Putamen (tissue), 1 donor: Measurements from ENCODE around the gene STX2.
"Not testable (repeated sequence)": the region's sequence is repeated elsewhere in the genome, so short reads cannot be mapped to it uniquely, and the experiment has no call there.

Experiments
- DNase-seq: peaks from one replicate; pipeline ENCODE4 v3.0.0-alpha.2; 2016; ENCODE audit warnings: low spot score

STX2 gene

GRCh38 chr12:130838951-130839769 is at the start of gene STX2:
Gene STX2, minus strand, starts transcription at chr12:130839250. Its CDS starts 151 bp downstream, at chr12:130839099.
- DNase-seq: peak; percentile 86

- DNase-seq: not testable (repeated sequence)
These were observed 48.1 kb upstream of the STX2 start for GRCh38 chr12:130887190-130887589.

- DNase-seq: no peak
These were observed 42.5 kb upstream of the STX2 start for GRCh38 chr12:130881548-130881947.

GRCh38 chr12:130881046-130881445 is 42.0 kb upstream of the STX2 start:
- no peak for DNase-seq

GRCh38 chr12:130880411-130880885 is 41.4 kb upstream of the STX2 start:
- DNase-seq: no peak

- DNase-seq: no peak
These were observed 40.8 kb upstream of the STX2 start for GRCh38 chr12:130879781-130880389.

- no peak for DNase-seq
These were observed 40.2 kb upstream of the STX2 start for GRCh38 chr12:130879212-130879686.

- DNase-seq: no peak
These were observed 39.4 kb upstream of the STX2 start for GRCh38 chr12:130878193-130879185.

GRCh38 chr12:130877333-130877732 is 38.3 kb upstream of the STX2 start:
- no peak for DNase-seq

GRCh38 chr12:130876758-130877157 is 37.7 kb upstream of the STX2 start:
- DNase-seq: no peak

- DNase-seq: no peak
These were observed 37.2 kb upstream of the STX2 start for GRCh38 chr12:130876297-130876696.

GRCh38 chr12:130875708-130876107 is 36.7 kb upstream of the STX2 start:
- DNase-seq: not testable (repeated sequence)

- DNase-seq: no peak
These were observed 36.1 kb upstream of the STX2 start for GRCh38 chr12:130875193-130875592.

GRCh38 chr12:130874696-130875095 is 35.6 kb upstream of the STX2 start:
- no peak for DNase-seq

- DNase-seq: no peak
These were observed 34.8 kb upstream of the STX2 start for GRCh38 chr12:130873825-130874224.

GRCh38 chr12:130873106-130873795 is 34.2 kb upstream of the STX2 start:
- no peak for DNase-seq

- DNase-seq: peak; percentile 43
These were observed 33.4 kb upstream of the STX2 start for GRCh38 chr12:130872179-130873096.

GRCh38 chr12:130871286-130872178 is 32.5 kb upstream of the STX2 start, which contains the start of gene RAN:
Gene RAN, plus strand, starts transcription at chr12:130872066. Its CDS starts 528 bp downstream, at chr12:130872594.
- DNase-seq: peak; percentile 94
